Spinal cord (tissue), 10 donors: ENCODE results near the gene CRHR2. TPM values are rescaled to one million over a fixed set of nuclear protein-coding genes. Genes with fewer than 3 reads are reported as not detected.
"Not testable (repeated sequence)": the region's sequence is repeated elsewhere in the genome, so short reads cannot be mapped to it uniquely, and the experiment has no call there.

Source experiments
- DNase-seq, 6 donors: peaks; one replicate each; pipeline versions ENCODE4 v3.0.0 to v3.0.0-alpha.2; 2013 to 2015; ENCODE audit warnings: low spot score in 6 of 6, low read depth in 4 of 6
- H3K27ac ChIP-seq: one replicate; pipeline ENCODE4 v1.5.1; 2013; ENCODE audit warnings: low read depth, low read length, control low read depth
- H3K27me3 ChIP-seq: one replicate; pipeline ENCODE4 v1.6.1; 2013; ENCODE audit warnings: low read length; ENCODE audit not compliant: control insufficient read depth, insufficient read depth
- H3K36me3 ChIP-seq: one replicate; pipeline ENCODE4 v1.6.1; 2013; ENCODE audit warnings: low read length; ENCODE audit not compliant: control insufficient read depth, insufficient read depth
- H3K4me1 ChIP-seq: one replicate; pipeline ENCODE4 v1.6.1; 2013; ENCODE audit warnings: low read length; ENCODE audit not compliant: control insufficient read depth, insufficient read depth
- H3K4me3 ChIP-seq: one replicate; pipeline ENCODE4 v1.5.1; 2013; ENCODE audit warnings: low read depth, low read length, control low read depth
- H3K9me3 ChIP-seq: one replicate; pipeline ENCODE4 v1.6.1; 2013; ENCODE audit warnings: low read length; ENCODE audit not compliant: control insufficient read depth, insufficient read depth
- WGBS: methylation state at CpG from one replicate; pipeline ENCODE4 v1.1.5; 2013; ENCODE audit warnings: missing lambda C conversion rate; ENCODE audit not compliant: insufficient coverage; 5-methylcytosine and 5-hydroxymethylcytosine counted together
- polyA plus RNA-seq, 2 donors: library from polyadenylated mRNA; unstranded; fragments of 120-200 nt; gene quantifications; one replicate each; pipeline ENCODE4 v1.2.1, GENCODE V29; 2013; ENCODE audit not compliant: insufficient read length in 2 of 2
- total RNA-seq, 2 donors: library from RNA; depleted of rRNA in 1 of 2; stranded (reverse); fragments of 120-200 nt in 1 of 2; fragments of >200 nt in 1 of 2; gene quantifications; one replicate each; pipeline versions ENCODE4 v1.2.3 to v1.2.4, GENCODE V29; 2013 to 2014
- donor health status: healthy.

CRHR2 gene
- total and polyA plus RNA-seq, 4 donors = 0.89 to 2.6 (median 2.0) TPM

DNA sequence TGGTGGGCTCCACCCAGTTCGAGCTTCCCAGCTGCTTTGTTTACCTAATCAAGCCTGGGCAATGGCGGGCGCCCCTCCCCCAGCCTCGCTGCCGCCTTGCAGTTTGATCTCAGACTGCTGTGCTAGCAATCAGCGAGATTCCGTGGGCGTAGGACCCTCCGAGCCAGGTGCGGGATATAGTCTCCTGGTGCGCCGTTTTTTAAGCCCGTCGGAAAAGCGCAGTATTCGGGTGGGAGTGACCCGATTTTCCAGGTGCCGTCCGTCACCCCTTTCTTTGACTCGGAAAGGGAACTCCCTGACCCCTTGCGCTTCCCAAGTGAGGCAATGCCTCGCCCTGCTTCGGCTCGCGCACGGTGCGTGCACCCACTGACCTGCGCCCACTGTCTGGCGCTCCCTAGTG lies 39.9 kb downstream of the CRHR2 start:
- no CpG with 5 or more reads among the region's 29 CpGs for WGBS
- DNase-seq, H3K27ac ChIP-seq, H3K9me3 ChIP-seq, H3K4me1 ChIP-seq, H3K27me3 ChIP-seq, H3K4me3 ChIP-seq: not testable (repeated sequence)
- H3K36me3 ChIP-seq = peaks cover 12% of the 10 kb centered on the region

DNA sequence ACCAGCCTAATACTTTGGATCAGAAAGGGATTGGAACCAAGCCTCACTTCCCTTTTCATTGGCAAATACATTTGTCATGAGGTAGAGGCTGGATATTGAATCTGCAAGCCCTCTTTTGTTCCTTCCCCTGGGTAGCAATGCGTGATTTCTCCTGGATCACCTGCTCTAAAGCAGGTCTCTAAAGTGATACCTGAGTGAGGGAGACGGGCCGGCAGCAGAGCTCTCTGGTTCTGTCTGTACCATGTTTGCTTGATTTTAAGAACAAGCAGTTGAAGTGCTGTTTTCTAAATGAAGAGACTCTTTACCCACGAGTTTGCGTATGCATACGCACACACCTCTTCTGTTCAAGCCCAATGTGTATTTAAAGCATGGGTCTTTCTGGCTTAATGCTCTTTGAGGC lies 46.5 kb downstream of the CRHR2 start:
- H3K4me3 ChIP-seq = no peak overlapping the region
- no peaks in the 10 kb centered on the region for H3K27me3 ChIP-seq
- no peaks in the 10 kb centered on the region for H3K4me1 ChIP-seq
- peaks cover 16% of the 10 kb centered on the region for H3K36me3 ChIP-seq
- no peak for DNase-seq
- 96% methylated on average over 3 of the region's 6 CpGs for WGBS
- no peaks in the 10 kb centered on the region for H3K9me3 ChIP-seq
- no peak overlapping the region for H3K27ac ChIP-seq

DNA sequence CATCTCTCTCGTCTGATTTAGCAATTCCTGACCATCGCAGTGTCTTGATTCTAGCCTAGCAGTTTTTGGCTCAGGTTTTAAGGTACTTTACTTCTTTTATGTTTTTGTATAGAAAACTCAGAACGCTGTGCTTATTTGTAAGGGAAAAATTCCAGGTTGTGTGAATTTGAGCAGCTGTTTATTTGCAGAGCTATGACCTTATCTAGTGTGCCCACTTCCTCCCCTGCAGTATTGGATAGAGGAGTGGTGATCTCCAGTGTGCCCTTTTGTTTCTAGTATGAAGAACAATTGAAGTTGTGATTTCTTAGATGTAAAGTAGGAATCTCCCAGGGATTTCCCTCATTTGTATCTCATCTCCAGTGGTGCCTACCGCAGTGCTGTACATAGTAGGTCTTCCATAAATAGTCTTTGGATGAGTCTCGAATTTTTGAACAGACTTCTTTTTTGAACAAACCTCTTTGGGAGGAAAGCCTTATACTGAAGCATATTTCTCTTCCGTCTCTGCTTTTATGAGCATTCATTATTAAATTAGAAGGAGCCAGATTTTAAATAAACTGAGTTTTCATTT lies 47.5 kb downstream of the CRHR2 start:
- Histone ChIP-seq H3K4me1 (no peaks in the 10 kb centered on the region), H3K9me3 (no peaks in the 10 kb centered on the region), H3K27ac (no peak overlapping the region), H3K27me3 (no peaks in the 10 kb centered on the region), H3K4me3 (no peak overlapping the region), H3K36me3 (peaks cover 16% of the 10 kb centered on the region)
- WGBS = 82% methylated on average over 2 of the region's 6 CpGs
- DNase-seq = no peak

DNA sequence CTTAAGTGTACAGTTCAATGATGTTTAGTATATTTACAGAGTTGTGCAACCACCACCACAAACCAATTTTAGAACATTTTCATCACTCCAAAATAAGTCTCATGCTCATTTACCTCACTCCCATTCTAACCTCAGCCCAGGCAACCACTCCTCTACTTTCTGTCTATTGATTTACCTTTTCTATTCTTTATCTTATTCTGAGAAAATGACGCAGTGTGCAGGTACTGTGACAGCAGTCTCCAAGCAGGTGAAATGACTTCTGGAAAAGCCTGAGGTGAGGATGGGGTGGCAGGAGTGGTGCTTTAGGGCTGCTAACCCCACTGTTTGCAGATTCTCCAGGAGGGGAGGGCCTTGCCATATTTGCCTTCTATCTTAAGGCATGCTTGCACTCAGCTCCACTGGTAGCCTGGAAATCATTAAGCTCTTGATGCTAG lies 48.0 kb downstream of the CRHR2 start:
- Histone ChIP-seq H3K27me3 (no peaks in the 10 kb centered on the region), H3K9me3 (no peaks in the 10 kb centered on the region), H3K4me3 (no peak overlapping the region), H3K4me1 (no peaks in the 10 kb centered on the region), H3K36me3 (peaks cover 16% of the 10 kb centered on the region), H3K27ac (no peak overlapping the region)
- 100% methylated on average over 1 of the region's 1 CpG for WGBS
- DNase-seq = no peak

DNA sequence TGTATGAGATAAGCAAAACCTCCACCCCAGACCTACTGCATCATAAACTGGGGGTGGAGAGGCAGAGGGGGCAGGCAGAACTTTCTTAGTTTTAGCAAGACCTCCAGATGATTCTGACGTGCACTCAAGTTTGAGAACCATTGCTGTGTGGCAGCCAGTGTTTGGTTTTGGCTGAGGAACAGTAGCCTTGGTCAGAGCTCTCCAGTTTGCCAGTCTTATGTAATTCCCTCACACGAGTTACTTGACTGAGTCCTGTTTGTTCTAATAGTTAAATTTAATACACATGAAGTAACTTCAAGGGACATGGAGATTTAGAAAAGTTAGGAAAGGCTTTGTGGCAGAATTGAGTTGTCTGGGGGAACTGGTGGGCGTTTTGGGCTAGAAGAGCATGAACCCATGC lies 49.0 kb downstream of the CRHR2 start:
- Histone ChIP-seq H3K4me3 (no peak overlapping the region), H3K27me3 (no peaks in the 10 kb centered on the region), H3K9me3 (no peaks in the 10 kb centered on the region), H3K36me3 (peaks cover 18% of the 10 kb centered on the region), H3K27ac (no peak overlapping the region), H3K4me1 (no peaks in the 10 kb centered on the region)
- DNase-seq = no peak
- WGBS = 100% methylated on average over 1 of the region's 3 CpGs

DNA sequence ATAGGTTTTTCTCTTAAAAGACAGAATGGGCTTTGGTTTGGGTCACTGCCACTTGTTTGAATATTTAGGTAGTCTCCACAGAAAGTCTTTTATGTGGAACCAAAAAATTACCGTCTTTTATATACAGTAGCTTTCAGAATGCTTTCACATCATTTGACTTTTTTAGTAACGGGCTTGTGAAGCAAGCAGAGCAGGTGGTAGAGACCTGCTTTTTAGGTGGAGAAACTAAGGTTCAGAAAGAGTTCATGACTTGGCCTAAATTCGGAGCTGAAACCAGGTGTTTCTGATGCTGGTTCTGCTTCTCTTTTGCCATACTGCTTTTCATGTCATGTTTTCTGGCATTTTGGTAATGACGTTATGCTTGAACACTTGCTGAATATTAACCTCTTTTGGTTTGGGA lies 51.3 kb downstream of the CRHR2 start:
- DNase-seq = no peak
- peaks cover 32% of the 10 kb centered on the region for H3K36me3 ChIP-seq
- H3K27ac ChIP-seq = no peak overlapping the region
- H3K27me3 ChIP-seq = no peaks in the 10 kb centered on the region
- H3K4me3 ChIP-seq = no peak overlapping the region
- 100% methylated on average over 1 of the region's 4 CpGs for WGBS
- H3K4me1 ChIP-seq = no peaks in the 10 kb centered on the region
- no peaks in the 10 kb centered on the region for H3K9me3 ChIP-seq

DNA sequence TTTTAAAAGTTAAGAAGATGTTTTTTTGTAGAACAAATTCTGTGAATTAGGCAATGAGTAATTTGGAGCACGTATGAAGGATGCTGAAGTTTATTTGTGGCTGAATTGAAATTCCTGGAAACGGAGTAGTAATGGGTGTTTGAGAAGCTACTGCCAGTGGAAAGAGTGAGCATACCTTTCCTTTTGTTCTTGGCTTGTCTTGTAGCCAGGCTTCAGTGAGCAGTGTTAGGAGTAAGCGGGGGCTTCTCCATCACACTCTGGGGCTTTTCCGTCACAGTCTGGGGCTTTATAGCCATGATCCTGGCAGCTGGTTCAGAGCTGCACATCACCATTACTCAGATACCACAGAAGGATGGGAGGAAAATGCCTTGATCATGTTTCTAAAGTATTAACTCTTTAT lies 55.2 kb downstream of the CRHR2 start:
- WGBS = 89% methylated on average over 2 of the region's 4 CpGs
- Histone ChIP-seq H3K9me3 (no peaks in the 10 kb centered on the region), H3K27ac (no peak overlapping the region), H3K4me3 (no peak overlapping the region), H3K4me1 (no peaks in the 10 kb centered on the region), H3K27me3 (no peaks in the 10 kb centered on the region), H3K36me3 (peaks cover 26% of the 10 kb centered on the region)
- peak in 1 of 6 donors; percentile 58 for DNase-seq

DNA sequence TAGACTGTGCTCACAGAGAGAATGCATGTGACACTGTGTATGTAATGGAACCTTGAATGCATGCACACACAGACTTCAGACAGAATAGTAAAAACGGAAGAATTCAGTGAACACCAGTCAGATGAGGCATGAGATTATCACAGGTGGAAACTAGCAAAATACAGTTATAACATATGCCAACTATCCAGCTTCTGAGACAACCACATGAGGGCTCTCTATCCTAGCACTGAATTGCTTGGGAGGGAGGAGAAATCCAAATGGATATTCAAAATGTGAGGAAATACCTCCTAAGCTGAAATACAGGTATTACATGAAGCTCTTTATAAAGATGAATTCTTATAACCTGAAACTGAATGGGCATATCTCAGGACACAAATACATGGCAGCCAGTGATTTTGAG lies 57.0 kb downstream of the CRHR2 start:
- 86% methylated on average over 1 of the region's 1 CpG for WGBS
- Histone ChIP-seq H3K27ac (no peak overlapping the region), H3K36me3 (peaks cover 26% of the 10 kb centered on the region)

DNA sequence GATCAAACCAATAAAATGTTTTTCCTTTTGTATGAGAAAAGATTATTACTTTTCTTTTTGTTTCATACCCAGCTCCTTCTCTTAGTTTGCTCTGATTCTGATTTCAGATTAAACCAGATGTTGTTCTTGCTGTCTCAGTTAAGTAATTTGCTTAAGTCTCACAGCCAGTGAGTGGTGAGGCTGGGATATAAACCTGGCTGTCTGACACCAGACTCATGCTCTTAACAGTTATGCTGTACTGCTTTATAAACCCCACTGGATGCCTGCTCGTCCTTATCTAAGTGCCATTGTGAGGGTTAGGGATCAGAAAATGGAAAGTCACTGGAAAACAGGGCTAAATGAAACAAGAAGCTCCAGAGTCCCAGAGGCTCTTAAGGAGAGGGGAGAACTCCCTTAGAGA lies 63.3 kb downstream of the CRHR2 start:
- peaks cover 26% of the 10 kb centered on the region for H3K36me3 ChIP-seq
- H3K4me3 ChIP-seq = no peak overlapping the region
- no peaks in the 10 kb centered on the region for H3K27me3 ChIP-seq
- no CpG with 5 or more reads among the region's 1 CpG for WGBS
- no peak overlapping the region for H3K27ac ChIP-seq
- H3K4me1 ChIP-seq = no peaks in the 10 kb centered on the region
- no peaks in the 10 kb centered on the region for H3K9me3 ChIP-seq
- peak in 1 of 6 donors; percentile 17 for DNase-seq

More for the DNA sequence above, 57.0 kb downstream of the CRHR2 start:
- DNase-seq = peak in 2 of 6 donors; percentile 28 to 67
- H3K4me3 ChIP-seq = no peak overlapping the region
- H3K4me1 ChIP-seq = no peaks in the 10 kb centered on the region
- H3K27me3 ChIP-seq = no peaks in the 10 kb centered on the region
- no peaks in the 10 kb centered on the region for H3K9me3 ChIP-seq

DNA sequence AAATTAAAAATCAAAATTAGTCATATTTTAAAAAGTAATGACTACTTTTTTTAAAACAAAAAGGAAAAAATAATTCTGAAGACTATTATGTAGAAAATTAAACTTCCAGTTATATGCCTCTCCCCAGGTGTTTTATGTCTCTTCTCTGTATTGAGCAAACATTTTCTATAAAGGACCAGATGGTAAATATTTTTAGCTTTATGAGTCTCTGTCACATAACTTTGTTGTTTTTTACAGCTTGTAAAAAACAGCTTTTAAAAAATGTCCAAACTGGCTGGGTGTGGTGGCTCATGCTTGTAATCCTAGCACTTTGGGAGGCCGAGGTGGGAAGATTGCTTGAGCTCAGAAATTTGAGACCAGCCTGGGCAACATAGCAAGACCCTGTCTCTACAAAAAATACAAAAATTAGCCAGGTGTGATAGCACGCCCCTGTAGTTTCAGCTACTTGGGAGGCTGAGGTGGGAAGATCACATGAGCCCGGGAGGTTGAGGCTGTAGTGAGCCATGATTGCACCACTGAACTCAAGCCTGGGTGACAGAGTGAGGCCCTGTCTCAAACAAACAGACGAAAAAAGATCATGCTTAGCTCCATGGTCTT lies 64.1 kb downstream of the CRHR2 start:
- H3K4me3 ChIP-seq = no peak overlapping the region
- WGBS = 100% methylated on average over 3 of the region's 4 CpGs
- no peak for DNase-seq
- H3K36me3 ChIP-seq = peaks cover 29% of the 10 kb centered on the region
- no peaks in the 10 kb centered on the region for H3K9me3 ChIP-seq
- H3K27ac ChIP-seq = no peak overlapping the region
- H3K4me1 ChIP-seq = no peaks in the 10 kb centered on the region
- no peaks in the 10 kb centered on the region for H3K27me3 ChIP-seq
